Fibroblast of pulmonary artery (primary cell): ENCODE results near the gene MRPL27.

Source experiments
- DNase-seq: peaks from one replicate; pipeline ENCODE4 v3.0.0-alpha.2; 2010; ENCODE audit warnings: low read depth
- H3K4me3 ChIP-seq: replicated peaks from 2 replicates; pipeline ENCODE4 v1.5.1; 2011; ENCODE audit warnings: low read depth, mild to moderate bottlenecking, control low read depth, low read length, moderate library complexity
- CTCF ChIP-seq: IDR thresholded peaks from 2 replicates; pipeline ENCODE4 v1.5.1; 2011; ENCODE audit warnings: mild to moderate bottlenecking, control low read depth, low read length, inconsistent platforms; ENCODE audit errors: missing control alignments

MRPL27 gene

GRCh38 chr17:50382931-50383330, 9.9 kb upstream of the MRPL27 start:
- no peak overlapping the region for H3K4me3 ChIP-seq
- TF ChIP-seq CTCF, result no peak

GRCh38 chr17:50381920-50382319, 8.9 kb upstream of the MRPL27 start:
- no peak overlapping the region for H3K4me3 ChIP-seq
- no peak for TF ChIP-seq CTCF
- DNase-seq, result no peak

More at GRCh38 chr17:50382931-50383330, 9.9 kb upstream of the MRPL27 start:
- DNase-seq, result no peak

- no peak overlapping the region for H3K4me3 ChIP-seq
- TF ChIP-seq CTCF, result no peak
Measured at GRCh38 chr17:50381260-50381815, 8.4 kb upstream of the MRPL27 start.

GRCh38 chr17:50380369-50381259, 7.6 kb upstream of the MRPL27 start:
- DNase-seq, result no peak
- no peak overlapping the region for H3K4me3 ChIP-seq
- TF ChIP-seq CTCF, result peak; percentile 22

More at GRCh38 chr17:50381260-50381815, 8.4 kb upstream of the MRPL27 start:
- no peak for DNase-seq

- no peak for TF ChIP-seq CTCF
Measured at GRCh38 chr17:50379351-50380132, 6.6 kb upstream of the MRPL27 start.

GRCh38 chr17:50375858-50376538, 3.0 kb upstream of the MRPL27 start:
- TF ChIP-seq CTCF, result no peak

More at GRCh38 chr17:50379351-50380132, 6.6 kb upstream of the MRPL27 start:
- no peak overlapping the region for H3K4me3 ChIP-seq
- no peak for DNase-seq

More at GRCh38 chr17:50375858-50376538, 3.0 kb upstream of the MRPL27 start:
- no peak overlapping the region for H3K4me3 ChIP-seq
- DNase-seq, result no peak
